B cell (primary cell): ENCODE data around the gene ARHGAP26. TPM values are rescaled to one million over a fixed set of nuclear protein-coding genes. Genes with fewer than 3 reads are reported as not detected.

Source experiments
- ATAC-seq: fragments of 200-7000 bp; cut with Tn5 transposase; one replicate; pipeline ENCODE4 v1.10.0; 2021; ENCODE audit warnings: low read depth, mild to moderate bottlenecking, moderate number of reproducible peaks, moderate library complexity
- CTCF ChIA-PET: fragments of 350-600 bp; sonication (Branson Sonifier 250); formaldehyde crosslinking; loops from one replicate; lab custom pipeline; 2021; ENCODE audit warnings: antibody characterized with exemption, inconsistent platforms; lab: Charles Lee
- POLR2A ChIA-PET: fragments of 350-600 bp; sonication (Branson Sonifier 250); formaldehyde crosslinking; loops from one replicate; lab custom pipeline; 2021; ENCODE audit warnings: antibody characterized with exemption; lab: Charles Lee
- DNase-seq: peaks from one replicate; pipeline ENCODE4 v3.0.0; 2013
- H2AFZ ChIP-seq: 2 replicates; pipeline ENCODE4 v1.6.1; 2012; ENCODE audit warnings: mild to moderate bottlenecking, low read depth, low read length; ENCODE audit not compliant: insufficient read depth, poor library complexity, severe bottlenecking
- H3K27ac ChIP-seq, 2 donors: 1 replicate in 1 of 2; 2 replicates in 1 of 2; pipeline ENCODE4 v1.5.1; 2012 to 2013; ENCODE audit warnings: low read length in 2 of 2, mild to moderate bottlenecking in 2 of 2, moderate library complexity in 1 of 2
- H3K27me3 ChIP-seq, 4 experiments: fragments of 200-600 bp in 1 of 4; sonication (generic) in 1 of 4; replicated peaks in 1 of 4; 1 replicate in 2 of 4; 2 replicates in 2 of 4; pipeline versions ENCODE4 v1.6.1 to v1.7.0; 2013 to 2016; ENCODE audit warnings: low read length in 3 of 4, mild to moderate bottlenecking in 2 of 4, mixed read lengths in 1 of 4, moderate library complexity in 1 of 4; ENCODE audit not compliant: insufficient read depth in 4 of 4, control insufficient read depth in 3 of 4; ENCODE audit errors: control extremely low read depth in 1 of 4
- H3K36me3 ChIP-seq, 2 experiments: replicated peaks in 1 of 2; 1 replicate in 1 of 2; 2 replicates in 1 of 2; pipeline versions ENCODE4 v1.6.1 to v1.7.1; 2013; ENCODE audit warnings: low read length in 1 of 2; ENCODE audit not compliant: insufficient read depth in 2 of 2, control insufficient read depth in 1 of 2; ENCODE audit errors: control extremely low read depth in 1 of 2, extremely low read depth in 1 of 2
- H3K4me1 ChIP-seq, 2 donors: fragments of 200-600 bp in 1 of 2; sonication (generic) in 1 of 2; 1 replicate in 1 of 2; 2 replicates in 1 of 2; pipeline versions ENCODE4 v1.5.1 to v1.6.1; 2013 to 2017; ENCODE audit warnings: low read length in 2 of 2; ENCODE audit not compliant: control insufficient read depth in 2 of 2, insufficient read depth in 2 of 2
- H3K4me2 ChIP-seq: replicated peaks from 2 replicates; pipeline ENCODE3; 2012; ENCODE audit warnings: mild to moderate bottlenecking, low read depth, low read length; ENCODE audit not compliant: poor library complexity, severe bottlenecking
- H3K4me3 ChIP-seq, 5 experiments: fragments of 200-600 bp in 1 of 5; sonication (generic) in 1 of 5; 1 replicate in 3 of 5; 2 replicates in 2 of 5; pipeline versions ENCODE4 v1.5.1 to v1.7.0; 2011 to 2016; ENCODE audit warnings: low read length in 4 of 5, mild to moderate bottlenecking in 4 of 5, low read depth in 2 of 5, control low read depth in 1 of 5, moderate library complexity in 1 of 5; ENCODE audit not compliant: insufficient read depth in 1 of 5; ENCODE audit errors: control extremely low read depth in 1 of 5, extremely low read depth in 1 of 5
- H3K79me2 ChIP-seq: fragments of 200-600 bp; sonication (generic); one replicate; pipeline ENCODE4 v1.6.0; 2016; ENCODE audit warnings: low read length; ENCODE audit not compliant: control insufficient read depth, insufficient read depth
- H3K9ac ChIP-seq: fragments of 200-600 bp; sonication (generic); 2 replicates; pipeline ENCODE4 v1.6.1; 2017; ENCODE audit warnings: mild to moderate bottlenecking, low read length, moderate library complexity
- H3K9me3 ChIP-seq, 3 donors: one replicate each; pipeline versions ENCODE4 v1.6.1 to v1.7.1; 2013; ENCODE audit warnings: low read length in 2 of 3; ENCODE audit not compliant: control insufficient read depth in 2 of 3, insufficient read depth in 1 of 3; ENCODE audit errors: control extremely low read depth in 1 of 3
- H4K20me1 ChIP-seq: 2 replicates; pipeline ENCODE4 v1.6.0; 2012; ENCODE audit warnings: mild to moderate bottlenecking, low read length; ENCODE audit not compliant: insufficient read depth, control insufficient read depth, poor library complexity, severe bottlenecking
- H3K27ac Mint-ChIP-seq: one replicate; pipeline ENCODE4 v1.8.0; 2021; ENCODE audit warnings: mixed read lengths
- H3K27me3 Mint-ChIP-seq: one replicate; pipeline ENCODE4 v1.8.0; 2021; ENCODE audit warnings: mixed read lengths
- H3K4me1 Mint-ChIP-seq: one replicate; pipeline ENCODE4 v1.8.0; 2021; ENCODE audit warnings: mixed read lengths
- H3K4me3 Mint-ChIP-seq: one replicate; pipeline ENCODE4 v1.8.0; 2021; ENCODE audit warnings: mixed read lengths
- H3K9me3 Mint-ChIP-seq: one replicate; pipeline ENCODE4 v1.8.0; 2022; ENCODE audit warnings: mixed read lengths; ENCODE audit not compliant: insufficient read depth
- EZH2 ChIP-seq: IDR thresholded peaks from 2 replicates; pipeline ENCODE4 v1.6.1; 2012; ENCODE audit warnings: borderline replicate concordance, low read depth, mild to moderate bottlenecking, moderate library complexity, low read length; ENCODE audit not compliant: insufficient read depth, poor library complexity, severe bottlenecking
- WGBS: methylation state at CpG from one replicate; pipeline ENCODE4 v1.1.5; 2013; ENCODE audit warnings: missing lambda C conversion rate; ENCODE audit not compliant: insufficient coverage; 5-methylcytosine and 5-hydroxymethylcytosine counted together
- intact Hi-C: fragments of 100-400 bp; cut with micrococcal nuclease; formaldehyde crosslinking; loops from one replicate; pipeline ENCODE4 v1.10.0; 2022
- polyA plus RNA-seq: library from polyadenylated mRNA; depleted of rRNA; stranded (reverse); fragments of >200 nt; gene quantifications from 2 replicates; pipeline ENCODE4 v1.2.3, GENCODE V29; 2012
- total RNA-seq, 2 donors: library from RNA; stranded (reverse); fragments of 120-200 nt in 1 of 2; gene quantifications; 1 replicate in 1 of 2; 2 replicates in 1 of 2; pipeline versions ENCODE4 v1.2.3 to v1.2.4, GENCODE V29; 2013 to 2022
- TF ChIP-seq, protein P1 (sequence below): fragments of 200-600 bp; IDR thresholded peaks from one replicate; pipeline ENCODE4 v1.8.0; 2022; ENCODE audit warnings: antibody characterized with exemption, mild to moderate bottlenecking

ARHGAP26 gene
- total and polyA plus RNA-seq, 2 donors (not counting 1 experiment from before 2014, with no cell fraction given) = 1.8 to 22.5 TPM

DNA sequence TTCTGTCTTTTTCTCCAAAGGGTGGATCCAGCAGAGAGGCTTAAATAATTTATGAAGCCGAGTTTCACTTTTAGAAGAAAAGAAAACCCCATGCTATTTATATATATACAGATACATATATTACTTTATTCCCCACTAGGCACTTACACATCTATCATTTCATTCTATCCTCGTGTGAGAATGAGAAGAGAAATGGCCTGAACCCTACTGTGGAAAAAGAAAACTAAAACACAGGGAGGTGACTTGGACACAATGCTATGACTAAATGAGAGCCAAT, 438.1 kb downstream of the ARHGAP26 start:
- H3K4me1 ChIP-seq = no peaks in the 10 kb centered on the region
- ChIA-PET CTCF (no interaction called here), POLR2A (no interaction called here)

DNA sequence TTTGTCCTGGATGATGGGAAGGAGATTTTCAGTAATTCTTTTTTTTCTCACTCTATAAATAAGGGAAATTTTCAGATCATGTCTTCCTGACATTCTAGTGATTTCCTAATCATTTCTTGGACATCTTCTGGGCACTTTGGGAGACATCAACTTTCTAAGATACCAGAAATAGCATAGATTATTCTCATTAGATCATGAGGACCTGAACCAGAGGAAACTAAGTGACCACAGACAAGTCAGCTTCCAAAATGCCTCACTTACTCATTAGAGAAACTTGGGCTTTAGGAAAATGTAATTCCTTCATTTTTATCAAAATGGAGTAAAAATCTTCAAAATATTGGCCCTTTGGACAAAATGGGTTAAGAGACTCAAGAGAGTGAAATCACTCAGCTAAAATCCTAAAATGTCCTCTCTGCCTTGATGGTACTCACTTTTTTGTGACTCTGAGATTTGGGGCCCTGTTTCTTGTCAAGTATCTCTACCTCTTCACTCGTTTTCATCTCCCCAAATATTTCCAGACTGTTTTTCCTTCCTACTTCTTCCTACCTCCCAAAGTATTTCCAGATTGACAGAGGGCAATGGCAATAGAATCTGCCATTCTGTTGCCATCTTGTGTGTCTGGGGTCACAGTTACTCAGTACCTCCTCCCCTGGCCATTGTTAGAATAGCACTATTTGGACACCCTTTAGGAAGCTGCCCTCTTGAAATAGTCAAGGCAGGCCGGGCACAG, 438.8 kb downstream of the ARHGAP26 start:
- H3K79me2 ChIP-seq = no peaks in the 10 kb centered on the region
- Mint-ChIP-seq H3K9me3 (no peaks in the 10 kb centered on the region), H3K4me1 (peaks cover 18% of the 10 kb centered on the region), H3K27ac (no peak overlapping the region), H3K27me3 (no peaks in the 10 kb centered on the region), H3K4me3 (no peak overlapping the region)
- no peaks in the 10 kb centered on the region for H3K9me3 ChIP-seq
- POLR2A ChIA-PET = no interaction called here
- no peak overlapping the region for H3K4me3 ChIP-seq
- no peaks in the 10 kb centered on the region for H3K27me3 ChIP-seq
- no peak overlapping the region for H3K27ac ChIP-seq
- TF ChIP-seq, protein P1, sequence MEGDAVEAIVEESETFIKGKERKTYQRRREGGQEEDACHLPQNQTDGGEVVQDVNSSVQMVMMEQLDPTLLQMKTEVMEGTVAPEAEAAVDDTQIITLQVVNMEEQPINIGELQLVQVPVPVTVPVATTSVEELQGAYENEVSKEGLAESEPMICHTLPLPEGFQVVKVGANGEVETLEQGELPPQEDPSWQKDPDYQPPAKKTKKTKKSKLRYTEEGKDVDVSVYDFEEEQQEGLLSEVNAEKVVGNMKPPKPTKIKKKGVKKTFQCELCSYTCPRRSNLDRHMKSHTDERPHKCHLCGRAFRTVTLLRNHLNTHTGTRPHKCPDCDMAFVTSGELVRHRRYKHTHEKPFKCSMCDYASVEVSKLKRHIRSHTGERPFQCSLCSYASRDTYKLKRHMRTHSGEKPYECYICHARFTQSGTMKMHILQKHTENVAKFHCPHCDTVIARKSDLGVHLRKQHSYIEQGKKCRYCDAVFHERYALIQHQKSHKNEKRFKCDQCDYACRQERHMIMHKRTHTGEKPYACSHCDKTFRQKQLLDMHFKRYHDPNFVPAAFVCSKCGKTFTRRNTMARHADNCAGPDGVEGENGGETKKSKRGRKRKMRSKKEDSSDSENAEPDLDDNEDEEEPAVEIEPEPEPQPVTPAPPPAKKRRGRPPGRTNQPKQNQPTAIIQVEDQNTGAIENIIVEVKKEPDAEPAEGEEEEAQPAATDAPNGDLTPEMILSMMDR = no peak
- no peak for TF ChIP-seq EZH2
- no peak overlapping the region for H2AFZ ChIP-seq
- ATAC-seq = no peak
- H3K9ac ChIP-seq = no peak overlapping the region
- H3K4me2 ChIP-seq = no peak overlapping the region
- WGBS = 100% methylated on average over 2 of the region's 2 CpGs
- DNase-seq = no peak
- no peaks in the 10 kb centered on the region for H3K36me3 ChIP-seq
- no peaks in the 10 kb centered on the region for H3K4me1 ChIP-seq
- CTCF ChIA-PET = no interaction called here
- intact Hi-C loops = no loop called here
- no peaks in the 10 kb centered on the region for H4K20me1 ChIP-seq

More for the DNA sequence above, 438.1 kb downstream of the ARHGAP26 start:
- TF ChIP-seq EZH2 = no peak
- TF ChIP-seq, protein P1 = no peak
- H3K4me2 ChIP-seq = no peak overlapping the region
- no peaks in the 10 kb centered on the region for H3K36me3 ChIP-seq
- H3K9ac ChIP-seq = no peak overlapping the region
- H3K4me3 ChIP-seq = no peak overlapping the region
- Mint-ChIP-seq H3K4me1 (peaks cover 14% of the 10 kb centered on the region), H3K4me3 (no peak overlapping the region), H3K27me3 (no peaks in the 10 kb centered on the region), H3K27ac (no peak overlapping the region), H3K9me3 (no peaks in the 10 kb centered on the region)
- no peaks in the 10 kb centered on the region for H3K27me3 ChIP-seq
- no CpG with 5 or more reads among the region's 2 CpGs for WGBS
- H4K20me1 ChIP-seq = no peaks in the 10 kb centered on the region
- no peak for DNase-seq
- H3K9me3 ChIP-seq = no peaks in the 10 kb centered on the region
- ATAC-seq = no peak
- no peak overlapping the region for H3K27ac ChIP-seq
- no peak overlapping the region for H2AFZ ChIP-seq
- H3K79me2 ChIP-seq = no peaks in the 10 kb centered on the region
- intact Hi-C loops = no loop called here
